GM21529 (cell line): Measurements from ENCODE around the gene PRRX1.

Experiments
- ATAC-seq: cut with Tn5 transposase; IDR thresholded peaks from one replicate; pipeline ENCODE4 v1.9.1; 2021; ENCODE audit not compliant: unreplicated experiment

The PRRX1 gene

GRCh38 chr1:170755795-170756194 lies 91.9 kb downstream of the PRRX1 start:
- no peak for ATAC-seq

GRCh38 chr1:170758992-170759391 lies 95.1 kb downstream of the PRRX1 start:
- no peak for ATAC-seq

- no peak for ATAC-seq
These were observed 101.3 kb downstream of the PRRX1 start for GRCh38 chr1:170765279-170765678.

- ATAC-seq = no peak
These were observed 101.9 kb downstream of the PRRX1 start for GRCh38 chr1:170765712-170766330.

- no peak for ATAC-seq
These were observed 105.0 kb downstream of the PRRX1 start for GRCh38 chr1:170768929-170769328.

GRCh38 chr1:170769691-170770090 lies 105.8 kb downstream of the PRRX1 start:
- ATAC-seq = no peak

DNA sequence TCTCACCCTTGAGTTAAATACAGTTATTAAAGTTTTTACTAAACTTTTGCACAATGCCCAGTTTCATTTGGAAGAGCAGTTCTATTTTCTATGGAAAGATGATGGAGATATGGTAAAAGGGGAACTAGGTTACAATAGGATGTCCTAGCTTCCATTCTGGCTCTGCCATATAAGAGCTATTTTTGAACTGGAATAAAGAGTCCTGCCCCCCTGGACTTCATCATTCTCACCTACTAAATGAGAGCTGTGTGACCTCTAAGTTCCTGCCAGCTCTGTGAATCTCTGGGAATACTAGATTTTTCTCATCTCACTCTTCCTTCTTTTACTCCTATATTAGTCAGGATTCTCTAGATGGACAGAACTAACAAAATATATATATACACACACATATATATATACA lies 106.3 kb downstream of the PRRX1 start:
- ATAC-seq = no peak

- ATAC-seq = no peak
These were observed 112.3 kb downstream of the PRRX1 start for GRCh38 chr1:170776252-170776651.

DNA sequence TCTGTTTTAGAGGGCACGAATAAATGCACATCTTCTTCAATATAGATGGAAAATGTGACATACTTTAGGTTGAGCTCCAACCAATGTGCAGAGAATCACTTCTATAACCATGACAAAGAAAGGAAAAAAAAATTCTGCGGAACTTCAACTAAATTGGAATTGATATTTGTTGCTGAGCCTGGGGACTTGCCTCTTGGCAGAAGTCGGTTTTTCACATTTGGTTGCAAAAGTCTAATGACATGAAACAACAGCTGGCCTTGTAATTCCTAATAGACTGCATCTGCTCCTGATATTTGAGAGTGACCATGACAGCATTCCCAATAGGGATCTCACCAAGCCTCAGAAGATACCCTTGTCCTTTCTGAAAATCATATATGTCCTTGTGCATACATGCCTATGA lies 112.8 kb downstream of the PRRX1 start:
- no peak for ATAC-seq
